Lower leg skin (tissue), 4 donors: ENCODE data around the gene LAMA4. TPM values are rescaled to one million over a fixed set of nuclear protein-coding genes. Genes with fewer than 3 reads are reported as not detected.
A peak's percentile ranks its signal among the peaks of the same experiment; 100 is the strongest.

Source experiments
- DNase-seq, 2 donors: peaks; one replicate each; pipeline ENCODE4 v3.0.0-alpha.2; 2019; ENCODE audit warnings: low spot score in 2 of 2
- H3K4me3 ChIP-seq: fragments of 200-600 bp; sonication (generic); 2 replicates; pipeline ENCODE4 v1.5.1; 2017; ENCODE audit warnings: mild to moderate bottlenecking, low read depth; ENCODE audit not compliant: poor library complexity, severe bottlenecking
- POLR2A ChIP-seq, 2 donors: fragments of 450-650 bp; IDR thresholded peaks; one replicate each; pipeline ENCODE4 v1.6.1; 2016 to 2017; ENCODE audit warnings: antibody characterized with exemption in 2 of 2, mild to moderate bottlenecking in 1 of 2, moderate library complexity in 1 of 2
- WGBS, 2 donors: methylation state at CpG; one replicate each; pipeline ENCODE4 v1.1.5; 2018; 5-methylcytosine and 5-hydroxymethylcytosine counted together
- intact Hi-C: fragments of 100-400 bp; cut with DNase I; formaldehyde crosslinking; loops from one replicate; pipeline ENCODE4 v1.15.0; 2023; ENCODE audit warnings: low total_unique reads
- total RNA-seq, 4 donors: library from RNA; depleted of rRNA; stranded (reverse); fragments of >200 nt; gene quantifications; one replicate each; pipeline ENCODE4 v1.1.0, GENCODE V29; 2016
- TF ChIP-seq, protein P1 (sequence below), 3 donors: fragments of 450-650 bp; IDR thresholded peaks; one replicate each; pipeline ENCODE4 v1.5.1; 2016; ENCODE audit warnings: antibody characterized with exemption in 3 of 3, mild to moderate bottlenecking in 3 of 3, moderate library complexity in 2 of 3

LAMA4 gene
- total RNA-seq, 4 donors from 2014 or later, result 11.0 to 18.7 (median 17.4) TPM

DNA sequence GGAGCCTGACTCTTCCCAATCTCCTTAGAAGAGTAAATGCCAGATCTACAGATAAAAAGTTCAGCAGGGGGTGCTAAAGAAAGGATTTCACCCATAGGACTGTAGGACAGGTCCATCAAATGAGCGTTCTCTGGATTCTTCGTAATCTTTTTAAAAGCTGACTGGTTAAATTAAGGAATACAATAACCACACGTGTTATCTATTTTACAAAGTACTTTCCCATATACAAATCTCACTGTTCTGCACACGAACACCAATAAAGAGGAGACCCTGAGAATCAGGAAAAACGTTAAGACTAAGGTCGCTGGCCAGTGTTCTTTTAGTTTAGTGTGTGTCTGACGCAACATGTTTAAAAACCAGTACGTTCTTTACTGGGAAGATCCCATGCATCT is 167.6 kb downstream of the LAMA4 start:
- TF ChIP-seq, protein P1, sequence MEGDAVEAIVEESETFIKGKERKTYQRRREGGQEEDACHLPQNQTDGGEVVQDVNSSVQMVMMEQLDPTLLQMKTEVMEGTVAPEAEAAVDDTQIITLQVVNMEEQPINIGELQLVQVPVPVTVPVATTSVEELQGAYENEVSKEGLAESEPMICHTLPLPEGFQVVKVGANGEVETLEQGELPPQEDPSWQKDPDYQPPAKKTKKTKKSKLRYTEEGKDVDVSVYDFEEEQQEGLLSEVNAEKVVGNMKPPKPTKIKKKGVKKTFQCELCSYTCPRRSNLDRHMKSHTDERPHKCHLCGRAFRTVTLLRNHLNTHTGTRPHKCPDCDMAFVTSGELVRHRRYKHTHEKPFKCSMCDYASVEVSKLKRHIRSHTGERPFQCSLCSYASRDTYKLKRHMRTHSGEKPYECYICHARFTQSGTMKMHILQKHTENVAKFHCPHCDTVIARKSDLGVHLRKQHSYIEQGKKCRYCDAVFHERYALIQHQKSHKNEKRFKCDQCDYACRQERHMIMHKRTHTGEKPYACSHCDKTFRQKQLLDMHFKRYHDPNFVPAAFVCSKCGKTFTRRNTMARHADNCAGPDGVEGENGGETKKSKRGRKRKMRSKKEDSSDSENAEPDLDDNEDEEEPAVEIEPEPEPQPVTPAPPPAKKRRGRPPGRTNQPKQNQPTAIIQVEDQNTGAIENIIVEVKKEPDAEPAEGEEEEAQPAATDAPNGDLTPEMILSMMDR (IDR thresholded peaks at IDR 0.05), result no peak
- no peak for TF ChIP-seq POLR2A (IDR thresholded peaks at IDR 0.05)
- intact Hi-C loops, result no loop called here
- DNase-seq, result no peak
- WGBS, 2 donors, result 1% methylated on average over 8 of the region's 8 CpGs
- H3K4me3 ChIP-seq, result peak overlapping the region; percentile 75

DNA sequence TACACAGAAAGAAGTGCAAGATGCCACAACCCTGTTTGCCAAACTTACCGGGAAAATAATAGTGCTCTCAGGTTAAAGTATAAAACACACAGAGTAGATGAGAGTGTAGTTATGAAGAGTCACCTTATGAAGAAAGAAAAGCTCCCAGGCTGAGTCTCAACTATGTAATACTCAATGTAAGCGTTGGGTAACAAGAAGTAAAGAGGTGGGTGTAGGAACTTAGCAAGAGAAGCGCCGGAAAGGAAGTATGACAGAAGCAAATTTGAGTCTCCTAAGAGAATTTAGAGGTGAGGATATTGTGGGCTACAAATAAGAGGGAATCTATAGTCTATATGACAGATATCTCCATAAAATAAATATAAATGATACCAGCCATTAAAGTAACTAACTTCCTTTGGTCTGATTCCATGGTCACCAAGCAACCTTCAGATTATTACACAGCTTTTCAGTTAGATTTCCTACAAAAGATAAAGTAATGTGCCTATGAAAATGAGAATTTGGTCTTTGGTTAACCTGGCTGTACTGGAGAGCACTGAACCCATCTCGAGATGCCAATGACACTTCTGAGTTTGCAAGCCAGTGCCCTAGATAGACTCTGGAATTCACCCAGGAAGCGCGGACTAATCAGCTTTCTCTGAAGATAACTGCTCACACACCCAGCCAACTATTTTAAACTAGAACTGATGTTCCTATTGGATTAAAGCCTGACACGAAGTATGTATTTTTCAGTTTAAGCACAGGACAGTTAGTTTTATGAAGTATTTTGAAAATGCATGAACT is 168.9 kb downstream of the LAMA4 start:
- intact Hi-C loops, result no loop called here
- TF ChIP-seq, protein P1 (IDR thresholded peaks at IDR 0.05), result no peak
- no peak for TF ChIP-seq POLR2A (IDR thresholded peaks at IDR 0.05)
- no peak for DNase-seq
- H3K4me3 ChIP-seq, result no peak overlapping the region
- WGBS, 2 donors, result 75 to 77% methylated on average over 8 of the region's 8 CpGs

DNA sequence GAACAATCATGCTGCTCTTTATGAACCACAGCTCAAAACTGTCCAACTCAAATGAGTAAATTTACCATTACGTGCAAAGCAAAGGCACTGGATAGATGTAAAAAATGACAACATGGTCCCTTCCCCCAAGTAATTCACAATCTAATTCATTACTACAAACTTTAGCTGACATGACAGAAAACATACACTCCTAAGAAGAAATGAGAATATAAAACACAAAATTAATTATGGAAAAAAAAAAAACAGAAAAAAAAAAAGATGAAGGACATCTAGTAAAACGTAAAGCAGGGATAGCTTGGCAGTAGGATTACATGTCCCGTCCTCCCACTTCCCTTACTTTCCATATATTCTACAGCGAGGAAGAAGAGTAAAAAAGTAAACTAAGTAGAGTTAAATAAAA is 172.8 kb downstream of the LAMA4 start:
- WGBS, 2 donors, result 91 to 93% methylated on average over 4 of the region's 4 CpGs
- intact Hi-C loops, result no loop called here
- no peak for DNase-seq

DNA sequence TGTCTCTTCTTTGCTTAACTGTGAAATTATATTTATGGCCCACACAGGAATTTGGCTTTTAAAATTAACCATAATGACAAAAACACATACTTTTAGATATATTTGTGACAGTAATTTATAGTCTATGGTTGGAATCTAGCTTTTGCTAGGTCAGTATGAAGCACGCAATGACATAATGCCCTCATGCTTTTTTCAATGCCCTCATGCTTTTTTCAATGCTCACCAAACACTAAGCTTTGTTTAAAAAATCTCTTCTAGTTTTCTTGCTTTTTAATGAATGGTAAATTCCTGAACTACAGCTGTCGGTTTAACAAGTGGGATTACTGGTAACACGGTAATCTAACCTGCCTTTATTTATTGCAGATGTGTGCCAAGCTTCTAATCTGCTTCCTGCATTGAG is 187.8 kb downstream of the LAMA4 start:
- intact Hi-C loops, result no loop called here
- TF ChIP-seq, protein P1 (IDR thresholded peaks at IDR 0.05), result no peak
- TF ChIP-seq POLR2A (IDR thresholded peaks at IDR 0.05), result no peak

More for the DNA sequence above, 172.8 kb downstream of the LAMA4 start:
- H3K4me3 ChIP-seq, result no peak overlapping the region
- TF ChIP-seq POLR2A (IDR thresholded peaks at IDR 0.05), result no peak
- TF ChIP-seq, protein P1 (IDR thresholded peaks at IDR 0.05), result no peak

DNA sequence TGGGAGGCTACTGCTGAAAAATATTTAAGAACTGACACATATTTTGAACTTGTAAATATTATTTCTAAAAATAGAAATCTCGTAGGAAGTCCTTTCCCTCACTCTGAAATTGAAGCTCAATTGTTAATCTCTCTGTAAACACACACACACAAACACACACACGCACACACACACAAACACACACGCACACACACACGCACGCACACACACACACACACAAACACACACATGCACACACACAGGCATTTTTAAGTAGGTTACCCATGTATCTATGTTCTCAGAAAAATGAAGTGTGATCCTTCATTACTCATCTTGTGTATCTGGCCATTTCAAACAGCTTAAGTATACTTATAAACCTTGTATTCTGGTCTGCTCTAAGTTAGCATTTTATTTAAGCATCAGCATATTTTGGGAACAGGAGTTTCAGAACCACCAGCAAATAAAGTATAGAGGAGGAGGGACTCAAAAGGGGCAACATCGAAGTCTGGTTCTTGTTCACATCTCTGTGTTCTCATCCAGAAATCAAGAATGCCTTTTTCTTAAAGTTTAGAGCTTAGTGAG is 188.9 kb downstream of the LAMA4 start:
- H3K4me3 ChIP-seq, result no peak overlapping the region
- DNase-seq, result no peak
- TF ChIP-seq POLR2A (IDR thresholded peaks at IDR 0.05), result no peak
- 73% methylated on average over 6 of the region's 6 CpGs for WGBS, 2 donors
- intact Hi-C loops, result no loop called here

More for the DNA sequence above, 187.8 kb downstream of the LAMA4 start:
- 57 to 60% methylated on average over 3 of the region's 3 CpGs for WGBS, 2 donors
- no peak overlapping the region for H3K4me3 ChIP-seq
- no peak for DNase-seq

DNA sequence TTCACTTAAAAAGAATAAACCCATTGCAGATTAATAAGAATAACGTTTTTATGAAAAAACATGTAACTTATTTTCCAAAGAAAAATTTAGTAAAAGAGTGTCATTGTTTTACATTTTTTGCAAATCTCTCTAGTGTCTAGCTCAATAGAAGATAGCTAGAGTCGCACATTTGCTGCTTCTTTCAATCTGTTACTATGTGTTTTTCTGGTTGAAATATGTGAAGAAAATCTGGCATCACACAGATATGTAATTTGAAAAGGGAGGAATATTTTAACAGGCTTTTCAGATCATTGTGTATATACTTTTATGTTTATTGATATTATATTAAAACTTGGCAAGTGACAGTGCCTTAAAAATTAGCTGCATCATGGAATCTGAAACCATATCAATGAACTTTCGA is 191.4 kb downstream of the LAMA4 start:
- 88 to 94% methylated on average over 3 of the region's 3 CpGs for WGBS, 2 donors
- intact Hi-C loops, result no loop called here
- TF ChIP-seq, protein P1 (IDR thresholded peaks at IDR 0.05), result no peak
- TF ChIP-seq POLR2A (IDR thresholded peaks at IDR 0.05), result no peak

More for the DNA sequence above, 191.4 kb downstream of the LAMA4 start:
- no peak overlapping the region for H3K4me3 ChIP-seq
- DNase-seq, result no peak
